ENCODE measurements around the gene SPTBN4. TPM values are rescaled to one million over a fixed set of nuclear protein-coding genes. Genes with fewer than 3 reads are reported as not detected.

SPTBN4 gene
- total and polyA plus RNA-seq, 2 experiments from 2014 or later = 0.32 to 5.5 TPM

GRCh38 chr19:40599902-40600569, 133.2 kb downstream of the SPTBN4 start:
- no peaks in the 10 kb centered on the region for H3K36me3 ChIP-seq
- peaks cover 33% of the 10 kb centered on the region for H3K4me1 ChIP-seq (ENCODE audit: low read depth)
- H3K4me3 ChIP-seq = no peak overlapping the region
- H3K27me3 ChIP-seq = peaks cover 11% of the 10 kb centered on the region
- no peak overlapping the region for H3K27ac ChIP-seq
- no peaks in the 10 kb centered on the region for H3K9me3 ChIP-seq (ENCODE audit: low read depth)
- DNase-seq (ENCODE audit: low read depth in 1 of 2, low spot score in 1 of 2) = no peak
- TF ChIP-seq CTCF (IDR thresholded peaks at IDR 0.05; ENCODE audit: low read depth, low read length) = no peak

- TF ChIP-seq CTCF (IDR thresholded peaks at IDR 0.05; ENCODE audit: low read depth, low read length) = no peak
- DNase-seq (ENCODE audit: low read depth in 1 of 2, low spot score in 1 of 2) = no peak
- H3K36me3 ChIP-seq = no peaks in the 10 kb centered on the region
- H3K4me3 ChIP-seq = peak overlapping the region; percentile 11
- no peaks in the 10 kb centered on the region for H3K9me3 ChIP-seq (ENCODE audit: low read depth)
- H3K27me3 ChIP-seq = peaks cover 11% of the 10 kb centered on the region
- peaks cover 33% of the 10 kb centered on the region for H3K4me1 ChIP-seq (ENCODE audit: low read depth)
- no peak overlapping the region for H3K27ac ChIP-seq
Observed at GRCh38 chr19:40600570-40601133, 133.9 kb downstream of the SPTBN4 start.

GRCh38 chr19:40601134-40601974, 134.6 kb downstream of the SPTBN4 start, which contains the start of gene LTBP4:
LTBP4 (plus strand) TSS chr19:40601369; CDS start chr19:40601388, 19 bp downstream.
- Histone ChIP-seq H3K36me3 (no peaks in the 10 kb centered on the region), H3K4me3 (peak within 1 kb of the TSS; percentile 32), H3K4me1 (ENCODE audit: low read depth) (peaks cover 33% of the 10 kb centered on the region), H3K9me3 (ENCODE audit: low read depth) (no peaks in the 10 kb centered on the region), H3K27ac (no peak within 1 kb of the TSS), H3K27me3 (peaks cover 11% of the 10 kb centered on the region)
- peak; percentile 11 for TF ChIP-seq CTCF (IDR thresholded peaks at IDR 0.05; ENCODE audit: low read depth, low read length)
- DNase-seq (ENCODE audit: low read depth in 1 of 2, low spot score in 1 of 2) = peak; percentile 46 to 70

- TF ChIP-seq CTCF (IDR thresholded peaks at IDR 0.05; ENCODE audit: low read depth, low read length) = no peak
- Histone ChIP-seq H3K4me1 (ENCODE audit: low read depth) (peaks cover 33% of the 10 kb centered on the region), H3K9me3 (ENCODE audit: low read depth) (no peaks in the 10 kb centered on the region), H3K36me3 (no peaks in the 10 kb centered on the region), H3K27ac (peak overlapping the region; percentile 84), H3K4me3 (peak overlapping the region; percentile 37), H3K27me3 (peaks cover 11% of the 10 kb centered on the region)
- DNase-seq (ENCODE audit: low read depth in 1 of 2, low spot score in 1 of 2) = no peak
Observed at GRCh38 chr19:40603071-40603388, 136.2 kb downstream of the SPTBN4 start.

- H3K27me3 ChIP-seq = peaks cover 11% of the 10 kb centered on the region
Observed at GRCh38 chr19:40603389-40604170, 136.8 kb downstream of the SPTBN4 start.

More at GRCh38 chr19:40603389-40604170, 136.8 kb downstream of the SPTBN4 start:
- Histone ChIP-seq H3K36me3 (no peaks in the 10 kb centered on the region), H3K4me1 (ENCODE audit: low read depth) (peaks cover 33% of the 10 kb centered on the region), H3K9me3 (ENCODE audit: low read depth) (no peaks in the 10 kb centered on the region), H3K4me3 (peak overlapping the region; percentile 37), H3K27ac (peak overlapping the region; percentile 84)
- peak; percentile 97 to 98 for DNase-seq (ENCODE audit: low read depth in 1 of 2, low spot score in 1 of 2)
- TF ChIP-seq CTCF (IDR thresholded peaks at IDR 0.05; ENCODE audit: low read depth, low read length) = no peak

All from cardiac muscle cell (in vitro differentiated cells and primary cell).